OCI-LY1 (cell line): Measurements from ENCODE around the gene SLC24A4.

ENCODE experiments used
- EZH2 ChIP-seq: fragments of 200-600 bp; sonication (generic), shearing (Covaris generic); IDR thresholded peaks from 2 replicates; pipeline ENCODE4 v1.8.0; 2017; ENCODE audit warnings: borderline replicate concordance, mixed run types, mild to moderate bottlenecking, antibody characterized with exemption, low read length, moderate library complexity, mixed read lengths
- TF ChIP-seq, protein P1 (sequence below): fragments of 200-600 bp; sonication (generic), shearing (Covaris generic); IDR thresholded peaks from 2 replicates; pipeline ENCODE4 v1.5.1; 2017; ENCODE audit warnings: mild to moderate bottlenecking, antibody characterized with exemption, low read length, moderate library complexity, mixed read lengths

DNA sequence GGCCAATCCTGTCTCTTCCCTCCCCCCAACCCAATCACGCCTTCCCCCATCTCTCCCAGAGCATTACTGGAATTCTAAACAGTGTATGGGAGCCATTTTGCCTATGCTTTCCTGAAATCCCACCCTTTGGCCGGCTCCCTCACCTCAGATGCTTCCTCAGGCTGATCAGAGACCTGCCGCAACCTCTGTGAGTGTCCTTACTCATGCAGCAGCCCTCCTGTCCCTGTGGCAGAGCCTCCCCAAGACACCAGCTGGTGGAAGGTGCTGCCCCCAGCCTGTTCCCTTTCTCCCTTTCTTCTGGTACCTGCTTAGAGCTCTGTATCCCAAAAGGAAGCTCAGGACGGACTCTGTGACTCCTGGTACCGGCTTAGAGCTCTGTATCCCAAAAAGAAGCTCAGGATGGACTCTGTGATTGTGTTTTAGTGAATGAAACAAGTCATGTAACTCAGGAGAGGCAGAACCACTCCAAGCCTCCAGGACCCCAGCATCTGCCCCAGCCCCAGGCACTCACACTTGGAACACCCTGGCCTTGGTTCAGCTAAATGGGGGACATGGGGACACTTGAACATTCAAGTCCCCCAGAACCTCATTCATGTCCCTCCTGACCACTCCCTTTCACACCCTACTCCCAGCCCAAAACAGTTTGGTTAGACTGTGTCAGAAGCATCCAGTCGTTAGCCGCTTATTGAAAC is 161.3 kb downstream of the SLC24A4 start:
- TF ChIP-seq, protein P1, sequence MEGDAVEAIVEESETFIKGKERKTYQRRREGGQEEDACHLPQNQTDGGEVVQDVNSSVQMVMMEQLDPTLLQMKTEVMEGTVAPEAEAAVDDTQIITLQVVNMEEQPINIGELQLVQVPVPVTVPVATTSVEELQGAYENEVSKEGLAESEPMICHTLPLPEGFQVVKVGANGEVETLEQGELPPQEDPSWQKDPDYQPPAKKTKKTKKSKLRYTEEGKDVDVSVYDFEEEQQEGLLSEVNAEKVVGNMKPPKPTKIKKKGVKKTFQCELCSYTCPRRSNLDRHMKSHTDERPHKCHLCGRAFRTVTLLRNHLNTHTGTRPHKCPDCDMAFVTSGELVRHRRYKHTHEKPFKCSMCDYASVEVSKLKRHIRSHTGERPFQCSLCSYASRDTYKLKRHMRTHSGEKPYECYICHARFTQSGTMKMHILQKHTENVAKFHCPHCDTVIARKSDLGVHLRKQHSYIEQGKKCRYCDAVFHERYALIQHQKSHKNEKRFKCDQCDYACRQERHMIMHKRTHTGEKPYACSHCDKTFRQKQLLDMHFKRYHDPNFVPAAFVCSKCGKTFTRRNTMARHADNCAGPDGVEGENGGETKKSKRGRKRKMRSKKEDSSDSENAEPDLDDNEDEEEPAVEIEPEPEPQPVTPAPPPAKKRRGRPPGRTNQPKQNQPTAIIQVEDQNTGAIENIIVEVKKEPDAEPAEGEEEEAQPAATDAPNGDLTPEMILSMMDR, result no peak
- no peak for TF ChIP-seq EZH2
